HG02840 (cell line): ENCODE measurements around the gene XXYLT1.
A peak's percentile ranks its signal among the peaks of the same experiment; 100 is the strongest.

Experiments
- ATAC-seq: cut with Tn5 transposase; IDR thresholded peaks from one replicate; pipeline ENCODE4 v1.9.1; 2021; ENCODE audit warnings: mild to moderate bottlenecking, moderate library complexity, moderate number of reproducible peaks; ENCODE audit not compliant: unreplicated experiment, low FRiP score

Gene XXYLT1

GRCh38 chr3:195267096-195267495, 3.9 kb downstream of the XXYLT1 start:
- ATAC-seq = no peak

- ATAC-seq = no peak
Measured at GRCh38 chr3:195266428-195266827, 4.5 kb downstream of the XXYLT1 start.

DNA sequence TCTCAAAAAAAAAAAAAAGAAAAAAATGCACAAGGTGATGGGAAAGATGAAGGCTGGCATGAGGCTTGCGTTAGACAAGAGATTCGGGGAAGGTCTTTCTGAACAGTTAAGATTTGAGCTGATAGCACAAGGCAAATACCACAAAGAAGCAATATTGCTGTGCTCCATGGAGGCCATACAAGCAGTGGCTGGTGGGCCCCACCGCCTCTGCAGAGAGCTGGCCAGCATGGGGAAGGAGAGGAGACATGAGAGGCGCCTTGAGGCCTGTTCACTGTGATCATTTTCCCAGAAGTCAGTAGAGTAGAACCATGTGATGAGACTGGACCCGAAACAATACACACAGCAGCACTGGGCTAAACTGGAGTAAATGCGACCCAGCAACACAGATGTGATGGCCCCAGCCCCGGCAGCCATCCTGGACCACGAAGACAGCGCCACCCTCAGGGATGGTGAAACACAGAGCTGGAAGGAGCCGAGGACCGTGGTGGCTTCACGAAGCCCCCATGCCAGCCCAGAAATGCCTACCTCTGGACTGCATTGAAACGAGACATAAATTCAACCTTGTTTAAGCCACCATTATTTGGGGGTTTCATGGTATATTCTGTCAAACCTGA, 5.5 kb downstream of the XXYLT1 start:
- no peak for ATAC-seq

GRCh38 chr3:195263925-195264600, 6.9 kb downstream of the XXYLT1 start:
- ATAC-seq = no peak

GRCh38 chr3:195263193-195263924, 7.6 kb downstream of the XXYLT1 start:
- no peak for ATAC-seq

DNA sequence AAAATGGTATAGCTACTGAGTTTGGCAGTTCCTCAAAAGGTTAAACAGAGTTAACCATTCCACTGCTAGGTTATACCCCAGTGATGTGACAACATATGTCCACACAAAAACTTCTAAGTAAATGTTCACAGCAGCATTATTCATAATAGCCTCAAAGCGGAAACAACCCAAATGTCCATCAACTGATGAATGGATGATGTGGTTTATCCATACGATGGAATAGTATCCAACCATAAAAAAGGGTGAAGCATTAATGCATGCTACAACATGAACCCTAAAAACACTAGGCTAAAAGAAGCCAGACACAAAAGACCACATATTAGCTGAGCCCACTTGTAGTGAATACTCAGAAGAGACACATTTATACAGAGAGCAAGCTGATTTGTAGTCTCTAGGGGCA, 9.0 kb downstream of the XXYLT1 start:
- no peak for ATAC-seq

DNA sequence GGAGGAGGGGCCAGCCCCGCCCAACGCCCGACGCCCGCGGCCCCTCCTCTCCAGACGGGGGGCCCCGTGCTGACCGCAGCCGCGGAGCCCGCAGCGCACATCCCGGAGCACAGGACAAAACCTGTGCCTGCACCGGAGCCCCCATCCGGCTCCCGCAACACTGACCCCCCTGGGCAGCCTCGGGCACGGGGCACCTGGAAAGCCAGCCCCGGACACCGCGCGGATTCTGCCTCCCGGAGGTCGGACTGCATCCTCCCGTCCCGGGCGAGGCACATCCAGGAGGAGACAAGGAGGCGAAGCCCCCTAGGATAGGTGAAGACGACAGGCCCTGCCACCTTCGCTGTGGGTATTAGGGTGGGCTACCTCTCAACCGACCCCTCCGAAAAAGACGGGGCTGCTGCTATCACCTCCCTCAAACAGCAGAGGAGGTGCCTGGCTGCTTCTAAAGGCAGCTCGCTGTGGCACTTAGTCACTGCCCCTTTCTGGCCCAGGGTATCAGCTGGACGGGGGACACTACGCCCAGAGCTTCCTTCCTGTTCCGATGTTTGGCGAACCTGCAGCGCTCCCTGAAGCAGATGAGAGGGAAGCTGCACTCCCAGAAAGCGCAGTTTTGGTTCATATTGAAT, 10.6 kb downstream of the XXYLT1 start:
- no peak for ATAC-seq

DNA sequence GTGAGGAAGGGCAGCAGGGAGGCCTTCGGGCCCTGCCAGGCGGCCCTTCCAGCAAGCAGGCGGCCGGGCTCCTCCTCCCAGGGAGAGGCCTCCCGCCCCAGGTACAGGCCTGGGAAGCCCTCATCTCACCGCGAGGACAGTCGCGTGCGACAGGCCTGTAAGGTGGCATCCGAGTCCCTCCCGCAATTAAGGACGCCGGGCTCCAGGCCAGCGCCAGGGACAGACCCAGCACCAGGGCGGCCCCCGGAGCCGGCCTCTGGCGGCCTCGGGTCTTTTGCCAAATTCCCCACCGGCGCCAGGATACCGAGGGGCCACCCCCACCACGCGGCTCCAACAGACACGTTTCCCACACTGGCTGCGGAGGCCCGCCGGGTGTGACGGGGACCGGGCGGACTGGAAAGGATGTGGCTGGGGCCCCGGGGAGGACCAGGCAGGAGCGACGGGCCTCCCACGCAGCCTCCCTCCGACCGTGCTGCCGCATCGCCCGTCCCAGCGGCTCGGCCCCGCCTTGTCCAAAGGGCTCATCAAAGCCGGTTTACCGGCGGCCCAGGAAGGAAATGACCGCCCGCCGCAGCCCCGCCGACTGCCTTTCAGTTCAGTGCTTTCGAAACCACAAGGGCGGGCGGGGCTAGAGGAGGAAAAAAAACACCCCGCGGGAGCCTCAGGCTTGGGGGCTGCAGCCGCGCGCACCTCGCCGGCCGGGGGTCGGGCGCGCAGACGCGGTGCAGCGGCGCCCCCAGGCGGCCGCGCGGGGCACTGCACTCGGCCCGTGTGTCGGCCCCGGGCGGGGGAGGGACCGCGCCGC, 11.3 kb downstream of the XXYLT1 start:
- ATAC-seq = peak; percentile 73

DNA sequence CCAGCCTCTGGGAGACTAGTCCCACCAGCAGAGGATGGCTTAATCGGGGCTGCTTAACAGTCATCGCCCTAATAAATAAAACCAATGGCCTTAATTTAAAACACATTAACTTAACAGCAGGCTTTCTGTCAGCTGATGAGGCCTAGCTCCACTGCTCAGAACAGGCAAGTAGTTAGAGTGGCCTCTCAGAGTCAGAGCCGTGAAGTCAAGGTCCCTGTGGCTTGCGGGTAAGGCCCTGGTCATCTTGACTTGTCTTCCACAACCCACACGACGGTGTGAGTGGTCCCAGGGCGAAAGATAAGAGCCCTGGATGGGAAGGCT, 11.8 kb downstream of the XXYLT1 start:
- ATAC-seq = no peak

GRCh38 chr3:195258449-195259153, 12.4 kb downstream of the XXYLT1 start:
- ATAC-seq = no peak

DNA sequence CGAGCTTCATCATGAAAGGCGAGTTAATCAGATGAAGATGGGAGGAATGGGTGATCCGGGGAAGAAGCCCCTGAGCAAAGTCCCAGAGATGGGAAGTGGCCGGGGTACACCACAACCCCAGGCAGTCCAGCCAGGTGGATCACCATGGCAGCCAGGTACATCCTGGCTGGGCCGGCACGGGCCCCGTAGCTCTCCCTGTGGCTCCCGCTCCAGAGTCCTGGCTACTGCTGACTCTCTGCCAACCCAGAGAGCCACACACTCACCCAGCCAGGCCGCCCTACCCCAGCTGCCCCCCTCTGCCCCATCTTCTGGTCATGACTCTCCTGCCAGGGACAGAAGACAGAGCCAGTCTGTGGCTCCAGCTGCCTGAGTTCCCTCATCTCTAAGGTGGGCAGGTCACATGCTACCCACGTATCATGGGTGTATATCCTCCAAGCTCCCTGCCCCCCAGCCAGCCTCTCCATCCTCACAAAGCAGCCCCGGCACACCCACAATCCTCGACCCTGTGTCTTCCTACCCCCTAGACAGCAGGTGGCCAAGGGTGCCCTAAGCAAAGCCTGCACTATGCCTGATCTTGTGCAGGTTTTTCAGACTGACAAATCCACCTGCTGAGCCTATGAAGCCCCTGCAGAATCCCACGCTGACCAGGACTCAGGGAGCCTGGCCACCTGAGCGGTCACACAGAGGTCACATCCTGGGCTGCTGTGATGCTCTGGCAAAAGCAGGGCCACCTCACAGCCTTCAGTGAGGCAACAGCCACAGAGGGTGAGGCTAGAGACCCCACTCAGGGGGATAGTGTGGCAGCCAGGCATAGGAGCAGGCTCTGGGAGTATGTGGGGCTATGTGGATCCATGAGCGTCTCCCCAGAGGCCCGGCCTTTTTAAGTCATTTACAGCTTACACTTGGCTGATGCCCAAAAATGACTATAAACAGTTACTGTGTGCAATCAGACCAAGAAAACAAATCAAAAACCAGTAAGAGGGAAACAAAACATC, 13.2 kb downstream of the XXYLT1 start:
- no peak for ATAC-seq

DNA sequence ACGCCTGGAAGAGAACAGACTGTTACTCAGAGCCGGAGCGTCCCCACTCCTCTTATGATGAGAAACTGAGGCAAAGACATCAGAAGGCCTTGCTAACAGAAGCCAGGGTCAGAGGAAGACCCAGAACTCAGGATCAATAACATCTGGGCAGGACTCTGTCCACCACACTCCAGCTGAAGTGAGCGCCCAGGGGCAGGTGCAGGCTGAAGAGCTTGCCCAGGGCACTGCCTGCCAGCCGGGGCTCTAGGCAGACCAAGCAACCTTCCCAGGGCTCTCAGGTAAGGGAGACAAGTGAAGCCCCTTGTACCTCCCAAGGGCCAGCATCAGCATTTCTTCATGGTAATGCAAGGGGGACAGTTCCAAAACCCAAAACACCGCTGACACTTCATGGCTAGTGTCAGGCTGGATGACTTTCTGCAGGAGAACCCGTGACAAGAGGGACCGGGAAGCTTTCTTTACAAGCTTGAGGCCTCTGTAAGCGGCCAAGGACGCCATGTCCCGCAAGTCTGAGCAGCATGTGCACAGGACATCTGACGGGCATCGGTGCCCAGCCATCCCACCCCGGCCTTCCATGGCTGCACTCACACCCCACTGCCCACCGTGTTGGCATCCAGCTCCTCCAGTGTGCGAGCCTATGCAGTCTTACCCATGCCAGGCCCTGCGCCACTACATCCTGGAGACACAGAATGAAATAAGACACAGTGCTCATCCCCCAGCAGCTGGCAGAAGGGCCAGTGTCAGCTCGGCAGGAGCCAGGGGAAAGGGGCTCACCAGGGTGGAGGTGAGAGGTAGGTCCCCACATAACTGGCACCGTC, 14.1 kb downstream of the XXYLT1 start:
- ATAC-seq = no peak

DNA sequence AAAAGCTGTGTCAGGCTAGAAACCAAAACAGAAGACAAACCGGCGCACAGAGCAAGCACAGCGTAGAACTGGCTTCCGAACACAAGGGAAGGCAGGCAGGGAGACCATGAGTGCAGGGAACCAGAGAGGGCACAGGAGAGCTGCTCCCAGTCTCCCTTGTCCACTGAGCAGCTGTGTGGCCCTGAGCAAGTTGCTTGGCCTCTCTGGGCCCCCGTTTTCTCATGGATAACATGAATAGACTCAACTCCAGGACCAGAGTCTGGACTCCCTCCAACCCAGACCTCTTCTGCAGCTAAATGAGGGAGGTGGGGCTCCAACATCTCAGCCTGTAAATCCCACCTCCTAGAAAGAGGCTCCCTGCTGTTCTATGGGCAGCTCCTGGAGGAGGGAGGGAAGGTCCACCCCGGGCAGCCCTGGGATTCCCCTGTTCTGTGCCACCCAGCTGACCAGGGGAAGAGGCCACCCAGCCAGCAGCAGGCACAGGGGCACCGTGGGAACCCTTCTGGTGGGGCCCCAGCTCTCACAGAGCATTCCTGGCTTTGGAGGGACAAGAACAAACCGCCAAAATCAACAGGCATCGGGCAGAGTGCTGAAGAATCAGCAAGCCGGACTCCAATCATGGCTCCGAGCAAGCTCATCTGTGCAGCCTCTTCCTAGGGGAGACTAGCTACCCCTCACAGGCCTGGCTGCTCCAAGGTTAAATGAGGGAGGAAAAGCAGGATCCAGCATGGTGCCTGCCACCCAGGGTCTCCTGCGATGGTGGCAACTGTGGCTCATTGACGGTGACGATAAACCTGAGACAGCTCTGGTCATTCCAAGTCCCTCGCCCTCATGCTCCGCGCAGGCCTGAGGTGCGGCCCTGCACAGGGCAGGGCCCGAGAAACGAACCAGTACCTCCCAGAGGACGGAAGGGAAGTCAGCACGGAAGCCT, 15.1 kb downstream of the XXYLT1 start:
- no peak for ATAC-seq

GRCh38 chr3:195255176-195255500, 15.8 kb downstream of the XXYLT1 start:
- ATAC-seq = no peak

DNA sequence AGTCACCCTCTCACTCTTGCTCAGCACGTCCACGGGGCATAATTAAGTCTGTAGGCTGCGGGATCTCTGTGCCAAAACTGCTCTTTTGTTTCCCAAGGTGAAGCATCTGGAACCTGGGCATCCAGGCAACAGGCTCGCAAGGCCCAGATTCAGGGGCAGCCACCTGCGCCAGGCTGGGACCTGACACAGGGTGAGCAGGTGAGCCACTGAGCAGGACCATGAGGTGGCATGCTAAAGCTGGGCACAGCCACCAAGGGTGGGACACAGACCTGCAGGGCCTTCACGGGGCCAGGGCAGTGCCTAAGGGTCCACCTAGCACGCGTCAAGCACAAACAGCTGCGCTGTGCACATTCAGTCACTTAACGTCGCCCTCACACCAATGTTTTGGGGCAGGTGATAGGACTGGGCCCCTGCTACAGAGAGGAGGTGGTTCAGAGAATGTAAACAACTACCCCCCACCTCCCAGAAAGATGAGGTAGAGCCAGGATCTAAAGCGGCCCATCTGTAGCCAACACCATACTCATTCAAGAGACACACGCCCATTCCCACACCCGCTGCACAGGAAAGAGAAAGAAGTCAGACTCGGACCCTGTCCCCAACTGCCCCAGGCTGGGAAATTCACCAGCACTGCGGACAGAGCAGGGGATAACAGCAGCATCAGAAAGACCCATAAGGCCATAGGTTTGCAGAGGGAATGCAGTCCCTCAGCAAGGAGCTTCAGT, 16.3 kb downstream of the XXYLT1 start:
- ATAC-seq = no peak

- no peak for ATAC-seq
Measured at GRCh38 chr3:195253923-195254432, 17.0 kb downstream of the XXYLT1 start.
